PC-3 (cell line): Measurements from ENCODE around the gene PLA2G4A. TPM values are rescaled to one million over a fixed set of nuclear protein-coding genes. Genes with fewer than 3 reads are reported as not detected.

Experiments
- ATAC-seq: fragments of 200-7000 bp; cut with Tn5 transposase; 2 replicates; pipeline ENCODE4 v1.9.1; 2020; ENCODE audit warnings: mild to moderate bottlenecking, moderate library complexity
- BruUV-seq: library from RNA; stranded (reverse); fragments of 400-500 nt; replicated peaks from 2 replicates; lab custom pipeline; 2021; lab: Mats Ljungman, UMichigan
- CTCF ChIA-PET: fragments of 300-600 bp; sonication (Branson Sonifier 250); formaldehyde crosslinking; loops from one replicate; lab custom pipeline; 2022; ENCODE audit warnings: antibody characterized with exemption; lab: Charles Lee
- POLR2A ChIA-PET: fragments of 300-600 bp; sonication (Branson Sonifier 250); formaldehyde crosslinking; loops from one replicate; lab custom pipeline; 2022; ENCODE audit warnings: antibody characterized with exemption; ENCODE audit not compliant: unreplicated experiment; lab: Charles Lee
- DNase-seq: peaks from one replicate; pipeline ENCODE4 v3.0.0-alpha.2; 2015
- H2AFZ ChIP-seq: fragments of 300-600 bp; sonication (generic); 2 replicates; pipeline ENCODE4 v1.6.0; 2016; ENCODE audit warnings: antibody characterized with exemption, low read length
- H3F3A ChIP-seq: fragments of 300-600 bp; sonication (generic); one replicate; pipeline ENCODE4 v1.6.0; 2017; ENCODE audit warnings: antibody characterized with exemption, low read length, control low read depth, mild to moderate bottlenecking; ENCODE audit not compliant: unreplicated experiment
- H3K27ac ChIP-seq: fragments of 300-600 bp; sonication (generic); 2 replicates; pipeline ENCODE4 v1.5.1; 2016; ENCODE audit warnings: mild to moderate bottlenecking, low read length
- H3K27me3 ChIP-seq: fragments of 300-600 bp; sonication (generic); 2 replicates; pipeline ENCODE4 v1.6.1; 2016; ENCODE audit warnings: low read length, mixed read lengths
- H3K36me3 ChIP-seq: fragments of 300-600 bp; sonication (generic); 2 replicates; pipeline ENCODE4 v1.6.1; 2016; ENCODE audit warnings: low read depth, mixed run types, low read length, mixed read lengths
- H3K4me1 ChIP-seq: fragments of 300-600 bp; sonication (generic); 2 replicates; pipeline ENCODE4 v1.5.1; 2016; ENCODE audit warnings: low read length; ENCODE audit not compliant: insufficient read depth
- H3K4me2 ChIP-seq: fragments of 300-600 bp; sonication (generic); 2 replicates; pipeline ENCODE4 v1.6.0; 2016; ENCODE audit warnings: low read length
- H3K4me3 ChIP-seq: fragments of 300-600 bp; sonication (generic); 2 replicates; pipeline ENCODE4 v1.5.1; 2016; ENCODE audit warnings: mild to moderate bottlenecking, low read length, mixed read lengths
- H3K79me2 ChIP-seq: fragments of 300-600 bp; sonication (generic); 2 replicates; pipeline ENCODE4 v1.6.1; 2017; ENCODE audit warnings: low read length, mixed read lengths
- H3K9ac ChIP-seq: fragments of 300-600 bp; sonication (generic); 2 replicates; pipeline ENCODE4 v1.6.0; 2016; ENCODE audit warnings: mild to moderate bottlenecking, low read length
- H3K9me2 ChIP-seq: fragments of 300-600 bp; sonication (generic); replicated peaks from 2 replicates; pipeline ENCODE4 v1.6.1; 2016; ENCODE audit warnings: mixed run types, low read length, mixed read lengths
- H3K9me3 ChIP-seq: fragments of 300-600 bp; sonication (generic); 2 replicates; pipeline ENCODE4 v1.6.1; 2016; ENCODE audit warnings: low read length, mixed read lengths
- H4K20me1 ChIP-seq: fragments of 300-600 bp; sonication (generic); 2 replicates; pipeline ENCODE4 v1.6.1; 2016; ENCODE audit warnings: low read length, mixed read lengths
- CTCF ChIP-seq: fragments of 300-600 bp; sonication (generic); conservative IDR thresholded peaks from 2 replicates; pipeline ENCODE4 v1.5.1; 2017; ENCODE audit warnings: antibody characterized with exemption, low read depth, mild to moderate bottlenecking, low read length
- EZH2 ChIP-seq: fragments of 300-600 bp; sonication (generic); IDR thresholded peaks from one replicate; pipeline ENCODE4 v1.6.1; 2017; ENCODE audit warnings: antibody characterized with exemption, mild to moderate bottlenecking, low read length; ENCODE audit not compliant: unreplicated experiment
- EZH2phosphoT487 ChIP-seq: fragments of 300-600 bp; sonication (generic); IDR thresholded peaks from 2 replicates; pipeline ENCODE4 v1.6.1; 2018; ENCODE audit warnings: mild to moderate bottlenecking, antibody characterized with exemption, low read length, borderline replicate concordance
- intact Hi-C: fragments of 100-400 bp; cut with micrococcal nuclease; formaldehyde crosslinking; loops from 2 replicates; pipeline ENCODE4 v1.9.0; 2023
- total RNA-seq: library from RNA; depleted of rRNA; stranded (reverse); fragments of >200 nt; gene quantifications from 2 replicates; pipeline ENCODE4 v1.2.3, GENCODE V29; 2014

The PLA2G4A gene
- total RNA-seq, 1 experiment from 2014 or later, result 2.3 TPM

GRCh38 chr1:186873687-186874086 lies 44.9 kb downstream of the PLA2G4A start:
- TF ChIP-seq CTCF, result no peak
- TF ChIP-seq EZH2, result no peak
- no peak for TF ChIP-seq EZH2phosphoT487
- H3F3A ChIP-seq, result no peaks in the 10 kb centered on the region
- ChIA-PET POLR2A (no interaction called here), CTCF (no interaction called here)
- H3K36me3 ChIP-seq, result no peaks in the 10 kb centered on the region
- no peaks in the 10 kb centered on the region for H4K20me1 ChIP-seq
- no peak for DNase-seq
- intact Hi-C loops, result no loop called here
- H3K79me2 ChIP-seq, result no peaks in the 10 kb centered on the region
- H3K27ac ChIP-seq, result no peak overlapping the region
- no peak overlapping the region for H3K4me3 ChIP-seq
- no peak overlapping the region for H3K4me2 ChIP-seq
- H3K9me3 ChIP-seq, result no peaks in the 10 kb centered on the region
- no TSS peak for BruUV-seq
- no peaks in the 10 kb centered on the region for H3K9me2 ChIP-seq
- H3K4me1 ChIP-seq, result no peaks in the 10 kb centered on the region
- H3K9ac ChIP-seq, result no peak overlapping the region
- no peak overlapping the region for H2AFZ ChIP-seq
- no peaks in the 10 kb centered on the region for H3K27me3 ChIP-seq
- no peak for ATAC-seq

DNA sequence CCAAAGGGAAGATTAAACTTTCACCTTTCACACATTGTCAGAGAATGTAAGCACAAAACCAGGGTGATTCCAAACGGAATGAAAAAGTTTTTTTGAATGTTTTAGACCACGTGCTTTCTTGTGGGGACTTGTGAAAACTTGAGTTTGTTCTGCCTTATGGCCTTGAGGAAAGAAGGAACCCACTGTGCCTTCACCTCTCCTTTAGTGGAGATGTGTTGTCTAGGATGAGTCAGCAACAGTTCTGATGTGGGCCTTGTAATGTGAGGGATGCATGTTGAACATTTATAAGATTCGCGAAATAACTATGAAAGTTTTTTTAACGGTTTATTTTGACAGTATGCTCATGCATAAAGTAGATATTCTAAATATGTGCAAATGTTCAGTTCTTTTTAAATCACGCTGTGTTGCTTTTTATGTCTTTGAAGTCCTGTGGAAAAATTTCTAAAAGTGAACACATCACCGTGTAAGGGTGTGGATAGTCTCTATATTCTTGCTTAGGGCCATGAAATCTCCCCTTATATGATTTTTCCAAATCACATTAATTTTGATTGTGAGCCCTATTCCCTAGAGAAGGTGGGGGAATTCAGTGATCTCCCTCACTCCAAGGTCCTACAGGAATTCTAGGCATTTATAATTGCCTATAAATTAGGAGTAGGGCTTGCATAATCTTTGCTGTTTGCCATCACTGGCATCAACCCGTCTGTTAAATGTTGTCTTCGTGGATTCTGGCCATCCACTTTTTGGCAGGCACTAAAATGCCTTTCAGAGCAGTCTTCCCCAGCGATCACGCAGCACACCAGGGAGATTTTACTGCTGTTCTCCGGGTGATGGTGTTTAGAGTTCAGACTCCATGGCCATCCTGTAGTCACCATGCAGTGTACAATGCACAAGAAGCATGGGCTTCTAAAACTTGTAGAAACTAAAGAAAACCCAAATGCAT lies 47.4 kb downstream of the PLA2G4A start:
- Histone ChIP-seq H3K9me3 (no peaks in the 10 kb centered on the region), H3K9me2 (no peaks in the 10 kb centered on the region), H4K20me1 (no peaks in the 10 kb centered on the region), H3K27me3 (no peaks in the 10 kb centered on the region), H3K79me2 (no peaks in the 10 kb centered on the region), H3K4me3 (no peak overlapping the region), H3K4me2 (no peak overlapping the region), H3K36me3 (no peaks in the 10 kb centered on the region), H3K4me1 (no peaks in the 10 kb centered on the region), H3K9ac (no peak overlapping the region), H3K27ac (no peak overlapping the region), H2AFZ (no peak overlapping the region), H3F3A (no peaks in the 10 kb centered on the region)
- intact Hi-C loops, result no loop called here
- TF ChIP-seq EZH2phosphoT487 (no peak), EZH2 (no peak), CTCF (no peak)
- ATAC-seq, result no peak
- BruUV-seq, result no TSS peak
- POLR2A ChIA-PET, result no interaction called here
- no peak for DNase-seq
- CTCF ChIA-PET, result no interaction called here

DNA sequence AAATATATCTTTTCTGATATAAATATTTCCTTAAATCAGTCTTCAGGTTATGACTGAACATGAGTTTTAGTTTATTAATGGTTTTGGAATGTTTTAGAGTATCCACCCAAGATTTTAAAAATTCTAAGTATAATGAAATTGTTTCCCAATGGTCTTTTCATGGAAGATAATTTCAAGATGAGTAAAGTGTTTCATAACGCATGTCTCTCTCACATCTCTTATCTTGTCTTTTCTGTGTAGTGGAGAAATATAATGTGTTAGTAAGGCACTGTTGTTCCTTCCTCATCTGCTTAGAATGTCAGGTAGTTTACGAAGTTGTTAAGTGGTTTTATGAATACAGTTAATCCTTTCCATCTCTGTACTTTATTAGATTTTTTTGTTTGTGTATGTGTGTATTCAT lies 49.6 kb downstream of the PLA2G4A start:
- TF ChIP-seq EZH2 (no peak), CTCF (no peak), EZH2phosphoT487 (no peak)
- CTCF ChIA-PET, result no interaction called here
- H3K36me3 ChIP-seq, result no peaks in the 10 kb centered on the region
- H3K9ac ChIP-seq, result no peak overlapping the region
- H2AFZ ChIP-seq, result no peak overlapping the region
- no peaks in the 10 kb centered on the region for H3K9me2 ChIP-seq
- intact Hi-C loops, result no loop called here
- H3K27ac ChIP-seq, result no peak overlapping the region
- no peak overlapping the region for H3K4me3 ChIP-seq
- H3K27me3 ChIP-seq, result no peaks in the 10 kb centered on the region
- no peaks in the 10 kb centered on the region for H3F3A ChIP-seq
- no peaks in the 10 kb centered on the region for H4K20me1 ChIP-seq
- ATAC-seq, result no peak
- no peak for DNase-seq
- H3K79me2 ChIP-seq, result no peaks in the 10 kb centered on the region
- H3K4me1 ChIP-seq, result no peaks in the 10 kb centered on the region
- no peak overlapping the region for H3K4me2 ChIP-seq
- no peaks in the 10 kb centered on the region for H3K9me3 ChIP-seq
- POLR2A ChIA-PET, result no interaction called here
- no TSS peak for BruUV-seq
